ENCODE results near the gene IMPG2.

The IMPG2 gene

DNA sequence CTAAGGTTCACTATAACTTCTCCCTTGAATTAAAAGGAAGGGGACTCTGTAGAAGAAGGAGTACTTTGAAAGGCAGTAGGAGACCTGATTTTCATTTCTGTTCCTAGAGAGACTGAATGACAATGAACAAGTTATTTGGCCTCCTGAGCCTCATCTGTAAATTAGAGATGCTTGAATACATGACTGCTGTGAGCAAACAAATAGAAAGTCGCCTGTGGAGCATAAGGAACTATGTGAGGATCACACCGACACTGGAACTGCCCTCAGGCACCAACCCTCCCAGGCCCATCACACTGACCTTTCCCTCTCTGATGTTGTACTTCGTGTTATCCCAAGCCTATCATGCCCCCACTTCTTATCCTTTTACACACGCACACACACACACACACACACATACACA, 48.6 kb downstream of the IMPG2 start:
- H3K9me3 ChIP-seq (ENCODE audit: control insufficient read depth, low read depth, low read length): no peaks in the 10 kb centered on the region
- H3K36me3 ChIP-seq (ENCODE audit: control insufficient read depth, low read depth, low read length): no peaks in the 10 kb centered on the region
- no peak overlapping the region for H3K4me3 ChIP-seq (ENCODE audit: low read length)
- no peak overlapping the region for H3K9ac ChIP-seq (ENCODE audit: low read length)
- H3K27ac ChIP-seq (ENCODE audit: low read length): no peak overlapping the region
- peaks cover 71% of the 10 kb centered on the region for H3K27me3 ChIP-seq (ENCODE audit: control insufficient read depth, insufficient read depth, low read length)
- H3K4me1 ChIP-seq (ENCODE audit: control insufficient read depth, low read depth, low read length): peaks cover 6% of the 10 kb centered on the region

DNA sequence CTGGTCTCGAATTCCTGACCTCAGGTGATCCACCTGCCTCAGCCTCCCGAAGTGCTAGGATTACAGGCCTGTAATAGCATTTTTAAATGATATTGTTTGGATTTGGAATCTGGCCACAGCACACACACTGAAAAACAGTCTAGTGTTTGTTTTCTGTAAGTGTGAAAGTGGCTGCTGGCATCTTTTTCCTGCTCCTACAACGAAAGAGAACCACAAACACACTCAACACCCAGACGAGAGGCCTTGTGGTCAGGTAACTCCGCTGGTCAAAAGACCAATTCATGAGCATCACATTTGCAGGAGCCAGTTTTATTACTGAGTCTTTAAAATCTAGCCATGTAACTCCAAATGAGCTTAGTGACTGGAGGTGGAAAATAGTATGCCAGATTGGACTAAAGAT, 50.2 kb downstream of the IMPG2 start:
- Histone ChIP-seq H3K27ac (ENCODE audit: low read length) (no peak overlapping the region), H3K9ac (ENCODE audit: low read length) (no peak overlapping the region), H3K9me3 (ENCODE audit: control insufficient read depth, low read depth, low read length) (no peaks in the 10 kb centered on the region), H3K36me3 (ENCODE audit: control insufficient read depth, low read depth, low read length) (no peaks in the 10 kb centered on the region), H3K4me3 (ENCODE audit: low read length) (no peak overlapping the region), H3K27me3 (ENCODE audit: control insufficient read depth, insufficient read depth, low read length) (peaks cover 61% of the 10 kb centered on the region), H3K4me1 (ENCODE audit: control insufficient read depth, low read depth, low read length) (peaks cover 6% of the 10 kb centered on the region)

DNA sequence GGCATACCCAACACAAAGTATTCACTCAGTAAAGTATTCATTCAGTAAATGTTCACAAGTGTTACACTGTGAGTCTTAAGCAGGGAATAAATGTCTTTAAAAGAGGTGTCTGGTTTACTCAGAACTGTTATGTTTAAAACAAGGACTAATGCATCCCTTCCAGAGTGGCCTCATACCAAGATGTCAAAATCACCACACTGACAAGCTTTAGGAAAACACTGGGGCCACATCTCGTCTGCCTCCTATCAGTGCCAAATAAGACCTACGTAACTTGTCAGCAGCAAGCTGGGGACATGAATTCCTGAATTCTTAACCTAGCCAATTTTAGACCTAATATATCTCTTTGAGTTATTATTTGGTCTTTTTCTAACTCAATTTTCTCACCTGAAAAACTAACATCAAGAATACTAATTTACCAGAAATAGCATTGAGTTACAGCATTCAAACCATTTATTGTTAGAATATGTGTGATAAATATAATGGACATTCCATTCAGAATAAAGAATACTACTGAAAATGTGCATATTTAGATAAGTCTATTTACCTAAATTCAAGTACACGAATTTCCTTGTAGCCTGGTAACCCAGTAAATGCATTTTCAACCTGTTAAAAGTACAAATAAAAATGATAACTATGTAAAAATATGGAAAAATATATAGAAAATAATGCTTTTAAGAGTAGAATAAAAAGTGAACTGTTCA, 51.3 kb downstream of the IMPG2 start:
- Histone ChIP-seq H3K9me3 (ENCODE audit: control insufficient read depth, low read depth, low read length) (no peaks in the 10 kb centered on the region), H3K4me1 (ENCODE audit: control insufficient read depth, low read depth, low read length) (peaks cover 6% of the 10 kb centered on the region), H3K36me3 (ENCODE audit: control insufficient read depth, low read depth, low read length) (no peaks in the 10 kb centered on the region), H3K9ac (ENCODE audit: low read length) (no peak overlapping the region), H3K4me3 (ENCODE audit: low read length) (no peak overlapping the region), H3K27ac (ENCODE audit: low read length) (no peak overlapping the region), H3K27me3 (ENCODE audit: control insufficient read depth, insufficient read depth, low read length) (peaks cover 50% of the 10 kb centered on the region)

DNA sequence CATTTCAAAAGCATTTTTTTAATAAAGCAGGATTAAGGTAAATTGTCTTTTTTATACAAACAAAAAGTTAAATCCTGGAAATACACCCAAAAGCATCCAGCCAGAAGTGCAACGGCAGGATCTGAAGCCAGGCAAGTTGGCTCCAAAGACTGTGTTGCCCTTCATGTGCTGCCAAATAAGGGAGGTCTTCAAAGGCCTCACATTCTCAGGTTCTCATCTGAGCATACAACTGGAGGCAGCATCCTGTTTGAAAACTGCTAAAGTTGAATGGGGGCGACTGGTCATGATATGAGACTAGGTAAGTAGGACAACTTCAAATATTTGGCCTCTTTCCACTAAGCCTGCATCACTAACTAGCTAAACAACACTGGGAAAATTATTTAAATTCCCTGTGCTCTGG, 52.2 kb downstream of the IMPG2 start:
- Histone ChIP-seq H3K9ac (ENCODE audit: low read length) (no peak overlapping the region), H3K27me3 (ENCODE audit: control insufficient read depth, insufficient read depth, low read length) (peaks cover 41% of the 10 kb centered on the region), H3K4me1 (ENCODE audit: control insufficient read depth, low read depth, low read length) (peaks cover 6% of the 10 kb centered on the region), H3K4me3 (ENCODE audit: low read length) (no peak overlapping the region), H3K27ac (ENCODE audit: low read length) (no peak overlapping the region), H3K9me3 (ENCODE audit: control insufficient read depth, low read depth, low read length) (no peaks in the 10 kb centered on the region), H3K36me3 (ENCODE audit: control insufficient read depth, low read depth, low read length) (no peaks in the 10 kb centered on the region)

DNA sequence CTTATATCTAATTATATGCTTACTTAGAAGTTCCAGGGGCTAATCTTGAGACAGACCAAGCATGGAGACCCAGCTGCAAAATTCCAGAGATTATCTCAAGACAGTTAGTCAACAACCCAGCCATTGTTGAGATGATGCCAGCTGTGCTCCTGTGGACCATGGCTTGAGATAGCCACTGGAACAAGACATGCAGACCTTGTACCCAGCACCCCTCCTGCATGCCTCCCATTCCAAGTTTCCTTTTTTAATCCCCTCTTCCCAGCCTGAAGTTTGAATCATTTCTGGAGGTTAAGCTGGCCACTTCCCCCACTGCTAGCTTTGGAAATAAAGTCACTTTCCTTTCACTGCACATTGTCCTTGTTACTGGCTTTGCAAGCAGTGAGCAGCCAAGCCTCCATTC, 53.8 kb downstream of the IMPG2 start:
- Histone ChIP-seq H3K36me3 (ENCODE audit: control insufficient read depth, low read depth, low read length) (no peaks in the 10 kb centered on the region), H3K9me3 (ENCODE audit: control insufficient read depth, low read depth, low read length) (no peaks in the 10 kb centered on the region), H3K27me3 (ENCODE audit: control insufficient read depth, insufficient read depth, low read length) (peaks cover 26% of the 10 kb centered on the region), H3K4me1 (ENCODE audit: control insufficient read depth, low read depth, low read length) (peaks cover 2% of the 10 kb centered on the region), H3K9ac (ENCODE audit: low read length) (no peak overlapping the region), H3K27ac (ENCODE audit: low read length) (no peak overlapping the region), H3K4me3 (ENCODE audit: low read length) (no peak overlapping the region)

DNA sequence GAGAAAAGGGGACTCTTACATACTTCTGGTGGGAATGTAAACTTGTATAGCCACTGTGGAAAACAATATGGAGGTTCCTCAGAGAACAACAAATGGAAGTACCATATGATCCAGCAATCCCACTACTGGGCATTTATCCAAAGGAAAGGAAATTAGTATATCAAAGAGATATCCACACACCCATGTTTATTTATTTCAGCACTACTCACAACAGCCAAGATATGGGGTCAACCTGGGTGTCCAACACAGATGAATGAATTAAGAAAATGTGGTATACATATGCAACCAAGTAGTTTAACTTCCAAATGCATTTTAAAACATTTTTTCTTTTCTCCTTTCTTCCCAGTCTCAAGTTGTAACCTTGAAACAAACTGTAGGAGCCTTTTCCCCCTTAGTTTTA, 54.3 kb downstream of the IMPG2 start:
- Histone ChIP-seq H3K4me1 (ENCODE audit: control insufficient read depth, low read depth, low read length) (no peaks in the 10 kb centered on the region), H3K27ac (ENCODE audit: low read length) (no peak overlapping the region), H3K4me3 (ENCODE audit: low read length) (no peak overlapping the region), H3K9me3 (ENCODE audit: control insufficient read depth, low read depth, low read length) (no peaks in the 10 kb centered on the region), H3K36me3 (ENCODE audit: control insufficient read depth, low read depth, low read length) (no peaks in the 10 kb centered on the region), H3K9ac (ENCODE audit: low read length) (no peak overlapping the region), H3K27me3 (ENCODE audit: control insufficient read depth, insufficient read depth, low read length) (peaks cover 21% of the 10 kb centered on the region)

DNA sequence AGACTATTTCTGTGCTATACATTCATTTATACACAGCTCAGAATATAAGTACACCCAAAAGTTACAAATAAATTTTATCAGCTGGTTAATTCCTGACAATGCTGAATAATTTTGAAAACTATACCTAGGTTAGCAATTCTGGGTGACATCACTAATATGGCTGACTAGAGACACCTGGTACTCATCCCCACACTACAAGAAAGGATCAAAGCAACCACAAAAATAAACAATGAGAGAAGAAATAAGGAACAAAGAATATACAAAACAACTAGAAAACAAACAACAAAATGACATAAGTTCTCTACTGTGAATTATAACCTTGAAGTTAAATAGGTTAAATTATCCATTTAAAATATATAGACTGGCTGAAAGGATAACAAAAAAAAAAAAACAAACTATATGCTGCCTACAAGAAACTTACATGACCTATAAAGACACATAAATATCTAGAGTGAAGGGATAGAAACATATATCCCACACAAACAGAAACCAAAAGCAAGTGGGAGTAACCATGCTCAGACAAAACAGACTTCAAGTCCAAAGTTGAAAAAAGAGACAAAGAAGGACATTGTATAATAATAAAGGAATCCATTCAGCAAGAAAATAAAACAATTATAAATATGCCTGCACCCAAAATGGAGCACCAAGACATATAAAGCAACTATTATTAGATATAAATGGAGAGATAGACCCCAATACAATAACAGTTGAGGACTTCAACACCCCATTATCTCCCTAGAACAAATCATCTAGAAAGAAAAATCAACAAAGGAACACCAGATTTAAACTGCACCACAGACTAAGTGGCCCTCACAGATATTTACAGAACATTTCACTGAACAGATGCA, 57.8 kb downstream of the IMPG2 start:
- H3K27me3 ChIP-seq (ENCODE audit: control insufficient read depth, insufficient read depth, low read length): no peaks in the 10 kb centered on the region
- H3K9ac ChIP-seq (ENCODE audit: low read length): no peak overlapping the region
- no peak overlapping the region for H3K4me3 ChIP-seq (ENCODE audit: low read length)
- no peaks in the 10 kb centered on the region for H3K36me3 ChIP-seq (ENCODE audit: control insufficient read depth, low read depth, low read length)
- H3K9me3 ChIP-seq (ENCODE audit: control insufficient read depth, low read depth, low read length): no peaks in the 10 kb centered on the region
- H3K27ac ChIP-seq (ENCODE audit: low read length): no peak overlapping the region
- no peaks in the 10 kb centered on the region for H3K4me1 ChIP-seq (ENCODE audit: control insufficient read depth, low read depth, low read length)

DNA sequence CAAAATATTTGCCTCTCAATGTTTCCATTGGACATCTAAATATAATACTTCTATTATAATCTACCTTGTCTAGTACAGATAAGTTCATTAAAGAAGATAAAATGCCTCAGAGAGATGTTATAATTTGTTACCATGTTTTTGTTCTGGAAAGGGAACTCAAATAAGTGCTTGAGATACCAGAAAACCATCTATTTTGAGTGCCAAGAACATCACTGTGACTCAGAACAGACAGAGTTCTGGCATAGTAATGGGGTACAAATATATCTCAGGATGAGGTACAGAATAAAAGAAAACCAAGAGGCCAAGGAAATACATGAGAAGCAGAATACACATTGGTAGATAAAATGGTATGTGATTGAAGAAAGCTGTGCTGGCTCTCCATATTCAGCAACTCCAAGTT, 58.9 kb downstream of the IMPG2 start:
- no peak overlapping the region for H3K4me3 ChIP-seq (ENCODE audit: low read length)
- H3K36me3 ChIP-seq (ENCODE audit: control insufficient read depth, low read depth, low read length): no peaks in the 10 kb centered on the region
- H3K4me1 ChIP-seq (ENCODE audit: control insufficient read depth, low read depth, low read length): no peaks in the 10 kb centered on the region
- no peak overlapping the region for H3K9ac ChIP-seq (ENCODE audit: low read length)
- no peaks in the 10 kb centered on the region for H3K9me3 ChIP-seq (ENCODE audit: control insufficient read depth, low read depth, low read length)
- H3K27ac ChIP-seq (ENCODE audit: low read length): no peak overlapping the region
- no peaks in the 10 kb centered on the region for H3K27me3 ChIP-seq (ENCODE audit: control insufficient read depth, insufficient read depth, low read length)

DNA sequence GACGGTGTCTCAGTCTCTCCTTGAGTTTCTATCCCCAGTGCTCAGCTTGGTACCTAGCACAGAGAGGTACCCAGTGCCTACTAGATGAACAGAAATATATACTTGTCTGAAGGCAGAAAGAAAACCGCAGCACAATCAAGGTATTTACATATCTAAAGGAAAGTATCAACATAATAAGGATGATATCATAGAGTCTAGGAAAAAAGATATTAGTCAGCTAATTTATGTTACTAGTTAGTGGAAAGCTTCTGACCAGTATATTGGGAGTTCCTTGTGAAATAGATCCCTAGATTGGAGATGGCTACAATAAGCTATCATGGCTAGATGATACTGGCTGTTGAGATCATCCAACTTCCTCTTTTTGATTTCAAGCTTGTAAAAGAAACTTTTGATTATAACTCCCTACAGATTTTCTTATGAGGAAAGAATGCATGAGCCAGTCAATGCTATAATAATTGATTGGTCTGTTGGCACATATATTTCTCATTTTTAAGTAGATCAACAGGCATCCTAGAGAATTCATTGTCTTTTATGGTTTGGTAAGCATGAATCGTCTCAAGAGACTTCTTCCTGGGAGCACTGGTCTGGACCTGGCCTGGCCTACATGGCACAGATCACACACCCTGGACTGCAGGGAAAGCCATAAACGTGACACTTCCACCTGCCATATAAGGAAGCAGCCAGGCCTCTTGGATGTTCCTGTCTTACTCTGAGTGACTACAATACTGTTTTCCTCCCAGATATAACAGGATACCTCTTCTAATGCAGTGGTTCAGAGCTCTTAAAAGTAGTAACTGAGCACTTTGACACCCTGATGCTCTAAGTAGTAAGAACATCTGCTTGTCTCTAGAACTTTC, 60.7 kb downstream of the IMPG2 start:
- Histone ChIP-seq H3K27ac (ENCODE audit: low read length) (no peak overlapping the region), H3K36me3 (ENCODE audit: control insufficient read depth, low read depth, low read length) (no peaks in the 10 kb centered on the region), H3K9me3 (ENCODE audit: control insufficient read depth, low read depth, low read length) (no peaks in the 10 kb centered on the region), H3K27me3 (ENCODE audit: control insufficient read depth, insufficient read depth, low read length) (no peaks in the 10 kb centered on the region), H3K4me1 (ENCODE audit: control insufficient read depth, low read depth, low read length) (no peaks in the 10 kb centered on the region), H3K9ac (ENCODE audit: low read length) (no peak overlapping the region), H3K4me3 (ENCODE audit: low read length) (no peak overlapping the region)

DNA sequence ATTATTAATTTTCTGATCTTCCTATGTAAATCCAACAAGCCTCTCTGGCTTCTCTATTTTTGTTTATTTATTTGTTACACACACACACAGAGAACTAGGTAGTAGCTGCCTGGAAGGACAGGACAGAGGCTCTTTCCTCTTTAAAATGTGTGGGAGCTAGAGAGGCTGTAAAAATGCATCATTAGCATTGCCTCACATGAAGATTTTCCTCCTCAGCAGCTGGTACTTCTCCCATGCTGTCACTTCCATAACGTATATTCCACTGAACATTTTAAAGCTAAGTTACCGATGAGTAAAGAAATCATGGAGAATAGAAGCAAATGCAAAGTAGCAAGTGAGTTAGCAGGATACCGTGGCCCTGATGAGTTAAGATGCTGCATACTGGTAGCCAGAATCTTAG, 63.9 kb downstream of the IMPG2 start:
- no peak overlapping the region for H3K4me3 ChIP-seq (ENCODE audit: low read length)
- H3K36me3 ChIP-seq (ENCODE audit: control insufficient read depth, low read depth, low read length): no peaks in the 10 kb centered on the region
- H3K27me3 ChIP-seq (ENCODE audit: control insufficient read depth, insufficient read depth, low read length): no peaks in the 10 kb centered on the region

DNA sequence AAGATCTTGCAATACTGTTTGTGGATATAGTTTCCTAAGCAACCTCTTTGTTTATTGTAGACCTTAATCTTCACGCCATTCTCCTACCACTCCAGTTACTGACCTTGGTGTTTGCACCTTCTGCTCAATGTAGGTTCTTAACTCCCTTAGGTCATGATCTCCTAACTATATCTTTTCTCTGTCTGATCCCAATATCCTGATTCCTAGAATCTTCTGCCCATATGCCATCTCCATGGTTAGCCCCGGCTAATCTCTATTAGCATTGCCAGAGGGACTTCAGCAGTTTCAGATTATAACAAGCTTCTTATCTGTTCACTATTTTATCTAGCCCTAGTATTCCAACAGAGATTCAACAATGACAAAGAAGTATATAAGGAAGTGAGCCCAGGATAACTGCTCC, 64.9 kb downstream of the IMPG2 start:
- Histone ChIP-seq H3K9ac (ENCODE audit: low read length) (no peak overlapping the region), H3K27ac (ENCODE audit: low read length) (no peak overlapping the region), H3K36me3 (ENCODE audit: control insufficient read depth, low read depth, low read length) (no peaks in the 10 kb centered on the region), H3K27me3 (ENCODE audit: control insufficient read depth, insufficient read depth, low read length) (no peaks in the 10 kb centered on the region), H3K9me3 (ENCODE audit: control insufficient read depth, low read depth, low read length) (no peaks in the 10 kb centered on the region), H3K4me3 (ENCODE audit: low read length) (no peak overlapping the region), H3K4me1 (ENCODE audit: control insufficient read depth, low read depth, low read length) (peaks cover 17% of the 10 kb centered on the region)

More for the DNA sequence above, 63.9 kb downstream of the IMPG2 start:
- Histone ChIP-seq H3K9ac (ENCODE audit: low read length) (no peak overlapping the region), H3K27ac (ENCODE audit: low read length) (no peak overlapping the region), H3K9me3 (ENCODE audit: control insufficient read depth, low read depth, low read length) (no peaks in the 10 kb centered on the region), H3K4me1 (ENCODE audit: control insufficient read depth, low read depth, low read length) (peaks cover 17% of the 10 kb centered on the region)
